Fibroblast of lung (primary cell): ENCODE results near the gene ALDH3B2.

Experiments
- EZH2 ChIP-seq: IDR thresholded peaks from 2 replicates; pipeline ENCODE4 v1.5.1; 2012; ENCODE audit warnings: low read length, control low read depth, mild to moderate bottlenecking; ENCODE audit errors: missing control alignments
- TF ChIP-seq, protein P1 (sequence below), 2 donors: IDR thresholded peaks in 1 of 2; conservative IDR thresholded peaks in 1 of 2; 1 replicate in 1 of 2; 2 replicates in 1 of 2; pipeline ENCODE4 v1.5.1; 2011 to 2012; ENCODE audit warnings: low read length in 2 of 2, control low read depth in 1 of 2, inconsistent platforms in 1 of 2, low read depth in 1 of 2, mild to moderate bottlenecking in 1 of 2

GRCh38 chr11:67668192-67668551 lies 6.3 kb downstream of the ALDH3B2 start:
- TF ChIP-seq, protein P1, sequence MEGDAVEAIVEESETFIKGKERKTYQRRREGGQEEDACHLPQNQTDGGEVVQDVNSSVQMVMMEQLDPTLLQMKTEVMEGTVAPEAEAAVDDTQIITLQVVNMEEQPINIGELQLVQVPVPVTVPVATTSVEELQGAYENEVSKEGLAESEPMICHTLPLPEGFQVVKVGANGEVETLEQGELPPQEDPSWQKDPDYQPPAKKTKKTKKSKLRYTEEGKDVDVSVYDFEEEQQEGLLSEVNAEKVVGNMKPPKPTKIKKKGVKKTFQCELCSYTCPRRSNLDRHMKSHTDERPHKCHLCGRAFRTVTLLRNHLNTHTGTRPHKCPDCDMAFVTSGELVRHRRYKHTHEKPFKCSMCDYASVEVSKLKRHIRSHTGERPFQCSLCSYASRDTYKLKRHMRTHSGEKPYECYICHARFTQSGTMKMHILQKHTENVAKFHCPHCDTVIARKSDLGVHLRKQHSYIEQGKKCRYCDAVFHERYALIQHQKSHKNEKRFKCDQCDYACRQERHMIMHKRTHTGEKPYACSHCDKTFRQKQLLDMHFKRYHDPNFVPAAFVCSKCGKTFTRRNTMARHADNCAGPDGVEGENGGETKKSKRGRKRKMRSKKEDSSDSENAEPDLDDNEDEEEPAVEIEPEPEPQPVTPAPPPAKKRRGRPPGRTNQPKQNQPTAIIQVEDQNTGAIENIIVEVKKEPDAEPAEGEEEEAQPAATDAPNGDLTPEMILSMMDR (conservative IDR thresholded peaks at IDR 0.05 in 1 of 2, IDR thresholded peaks at IDR 0.05 in 1 of 2; ENCODE audit: low read depth in 1 of 2, low read length in 2 of 2) = no peak
- no peak for TF ChIP-seq EZH2
